NCI-H510A (cell line): ENCODE data around the gene IRAK2.
"Not testable (repeated sequence)": the region's sequence is repeated elsewhere in the genome, so short reads cannot be mapped to it uniquely, and the experiment has no call there.

Experiments
- DNase-seq: peaks from one replicate; lab custom pipeline; 2025; lab: John Stamatoyannopoulos, UW

The IRAK2 gene

DNA sequence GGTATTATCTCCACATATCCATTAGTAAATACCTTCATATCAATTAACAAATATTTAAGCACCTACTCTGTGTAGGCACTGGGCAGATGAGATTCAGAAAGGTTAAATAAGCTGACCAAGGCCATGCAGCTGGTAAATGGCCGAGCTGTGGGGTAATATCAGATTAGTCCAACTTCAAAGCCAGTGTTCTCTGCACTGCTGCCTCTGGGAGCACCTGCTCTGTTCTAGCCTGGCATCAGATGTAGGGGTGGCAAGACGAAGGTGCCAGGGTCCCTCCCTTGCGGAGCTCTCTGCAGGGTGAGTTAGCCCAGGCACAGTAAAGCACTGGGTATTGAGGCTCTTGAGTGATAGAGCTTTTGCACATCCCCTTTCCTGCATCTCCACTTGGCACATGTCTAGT lies 89.0 kb downstream of the IRAK2 start:
- DNase-seq, result no peak

GRCh38 chr3:10255835-10256234 lies 91.1 kb downstream of the IRAK2 start:
- DNase-seq, result no peak

GRCh38 chr3:10259036-10259435 lies 94.3 kb downstream of the IRAK2 start:
- no peak for DNase-seq

- no peak for DNase-seq
These were observed 95.1 kb downstream of the IRAK2 start for GRCh38 chr3:10259798-10260197.

- no peak for DNase-seq
These were observed 95.5 kb downstream of the IRAK2 start for GRCh38 chr3:10260211-10260701.

GRCh38 chr3:10262027-10262426 lies 97.3 kb downstream of the IRAK2 start:
- no peak for DNase-seq

DNA sequence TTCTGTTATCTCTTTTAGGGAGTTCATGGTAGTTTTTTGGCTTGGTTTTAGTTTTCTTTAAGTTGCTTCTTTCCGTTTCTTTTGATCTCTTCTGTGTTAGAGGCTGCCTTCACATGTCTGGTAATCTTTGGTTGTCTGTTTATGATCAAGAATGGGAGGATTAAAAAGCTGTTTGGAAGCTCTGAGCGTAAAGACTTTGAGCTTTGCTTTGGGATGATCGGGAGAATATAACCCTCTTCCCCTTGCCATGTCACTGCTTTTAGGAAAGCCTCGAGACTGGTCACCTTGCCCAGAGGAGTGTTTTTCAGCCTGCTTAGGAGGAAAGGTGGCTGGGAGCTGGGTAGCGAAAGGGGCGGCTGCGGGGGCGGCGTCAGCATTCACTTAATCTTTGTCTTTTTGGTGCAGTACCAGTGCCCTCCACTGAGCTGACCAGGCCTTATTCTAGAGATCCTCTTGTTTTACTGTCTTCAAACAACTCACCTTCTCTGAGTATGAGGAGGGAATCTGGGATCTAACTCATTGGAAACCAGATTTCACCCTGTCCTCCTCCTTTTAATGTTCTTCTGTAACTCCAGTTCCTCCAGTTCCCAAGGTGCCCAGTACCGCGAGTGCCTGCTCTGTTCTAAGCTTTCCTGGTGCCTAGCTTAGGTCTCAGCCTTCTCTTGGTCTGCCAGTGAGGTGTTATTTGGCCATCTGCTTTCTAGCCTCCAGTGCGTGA lies 99.1 kb downstream of the IRAK2 start:
- DNase-seq, result no peak

- DNase-seq, result no peak
These were observed 101.1 kb downstream of the IRAK2 start for GRCh38 chr3:10265833-10266232.

- DNase-seq, result not testable (repeated sequence)
These were observed 102.2 kb downstream of the IRAK2 start for GRCh38 chr3:10266936-10267335.

DNA sequence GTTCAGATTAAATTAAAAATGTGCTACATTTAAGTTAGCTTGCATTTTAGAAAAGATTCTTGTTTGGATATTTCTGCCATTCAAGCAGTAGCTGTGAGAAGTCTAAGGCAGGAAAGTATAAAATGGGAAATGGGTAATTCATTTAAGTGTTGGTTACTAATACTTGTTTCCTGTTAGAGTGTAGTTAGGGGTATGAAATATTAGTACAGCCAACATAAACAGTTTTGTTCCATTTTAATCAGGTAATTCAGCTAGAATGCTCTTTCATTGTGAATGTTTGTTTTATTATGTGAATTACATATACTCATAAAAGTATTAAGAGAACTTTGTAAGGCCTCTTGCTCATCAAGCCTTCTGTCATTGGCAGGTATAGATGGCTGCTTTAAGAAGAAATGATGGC lies 103.4 kb downstream of the IRAK2 start:
- no peak for DNase-seq

DNA sequence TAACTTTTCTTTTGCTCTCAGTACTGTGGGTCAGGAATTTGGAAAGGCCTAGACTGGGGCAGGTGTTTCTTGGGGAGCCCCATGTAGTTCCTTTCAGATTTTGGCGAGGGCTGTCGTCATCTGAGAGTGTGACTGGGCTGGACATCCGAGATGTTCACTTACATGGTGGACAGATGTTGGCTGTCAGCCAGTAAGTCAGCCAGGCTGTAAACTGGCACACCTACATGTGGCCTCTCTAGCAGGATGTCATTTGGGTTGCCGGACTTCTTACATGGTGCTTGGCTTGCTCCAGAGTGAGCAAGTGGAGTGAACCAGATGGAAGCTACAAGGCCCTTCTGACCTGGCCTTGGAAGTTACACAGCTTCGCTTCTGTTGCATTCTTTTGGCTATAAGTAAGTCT lies 104.2 kb downstream of the IRAK2 start:
- DNase-seq, result no peak

DNA sequence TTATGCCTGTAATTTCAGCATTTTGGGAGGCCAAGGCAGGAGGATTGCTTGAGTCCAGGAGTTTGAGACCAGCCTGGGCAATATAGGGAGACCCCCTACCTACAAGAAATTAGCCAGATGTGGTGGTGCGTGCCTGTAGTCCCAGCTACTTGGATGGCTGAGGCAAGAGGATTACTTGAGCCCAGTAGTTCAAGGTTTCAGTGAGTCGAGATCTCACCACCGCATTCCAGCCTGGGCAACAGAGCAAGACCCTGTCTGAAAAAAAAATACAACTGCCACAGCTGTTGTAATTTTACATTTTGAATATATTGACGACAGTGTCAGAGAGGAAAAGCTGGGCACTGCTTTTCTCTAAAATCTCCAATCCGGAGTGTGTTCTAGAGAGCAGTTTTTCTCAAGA lies 104.7 kb downstream of the IRAK2 start:
- no peak for DNase-seq

- not testable (repeated sequence) for DNase-seq
These were observed 107.8 kb downstream of the IRAK2 start for GRCh38 chr3:10272476-10272875.

- no peak for DNase-seq
These were observed 108.3 kb downstream of the IRAK2 start for GRCh38 chr3:10272977-10273376.

DNA sequence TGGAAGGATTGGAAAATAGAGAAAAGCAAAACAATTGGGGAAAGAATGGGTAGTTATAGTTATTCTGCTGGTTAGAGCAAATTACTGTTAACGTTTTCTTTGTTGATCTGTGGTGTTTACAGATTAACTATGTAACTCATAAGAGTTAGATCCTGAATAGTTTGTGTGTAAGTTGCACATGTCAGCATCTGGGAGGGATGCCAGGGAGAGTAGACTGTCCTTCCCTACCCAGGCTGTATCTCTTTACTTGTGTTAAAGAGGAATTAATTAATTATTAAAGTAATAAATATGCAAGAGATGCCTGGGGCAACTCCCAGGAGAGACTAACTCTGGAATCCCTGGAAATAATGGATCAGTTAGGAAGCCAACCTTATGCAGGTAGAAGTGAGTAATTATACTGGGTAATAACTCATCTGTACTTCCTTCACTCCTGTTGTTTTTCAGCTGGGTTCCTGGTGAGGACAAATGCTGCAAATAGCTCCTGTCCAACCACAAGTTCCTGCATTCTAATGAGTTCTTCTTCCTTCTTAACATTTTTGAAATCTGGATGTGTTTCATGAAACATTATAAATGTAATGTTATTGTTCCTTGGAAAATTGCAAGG lies 109.1 kb downstream of the IRAK2 start:
- DNase-seq, result no peak

GRCh38 chr3:10274601-10275000 lies 109.9 kb downstream of the IRAK2 start:
- no peak for DNase-seq

- DNase-seq, result no peak
These were observed 112.5 kb downstream of the IRAK2 start for GRCh38 chr3:10277115-10277625.

DNA sequence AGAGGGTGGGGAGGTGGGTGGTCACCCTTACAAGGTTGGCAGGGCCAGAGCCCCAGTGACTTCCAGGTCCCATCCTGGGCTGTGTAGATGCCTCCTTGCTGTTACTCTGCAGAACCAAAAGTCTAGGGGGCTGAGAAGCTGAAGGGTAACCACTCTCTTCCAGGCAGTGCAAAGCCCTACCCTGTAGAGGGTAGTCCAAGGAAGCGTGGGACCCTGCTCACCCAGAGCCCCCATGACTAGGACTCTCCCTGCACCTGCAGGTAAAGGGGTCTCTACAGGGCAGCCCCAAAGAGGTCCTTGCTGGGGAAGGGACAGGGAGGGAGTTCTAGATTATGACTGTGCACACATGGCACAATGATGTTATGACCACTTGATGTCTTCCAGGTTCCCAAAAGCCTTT lies 113.8 kb downstream of the IRAK2 start:
- DNase-seq, result no peak

DNA sequence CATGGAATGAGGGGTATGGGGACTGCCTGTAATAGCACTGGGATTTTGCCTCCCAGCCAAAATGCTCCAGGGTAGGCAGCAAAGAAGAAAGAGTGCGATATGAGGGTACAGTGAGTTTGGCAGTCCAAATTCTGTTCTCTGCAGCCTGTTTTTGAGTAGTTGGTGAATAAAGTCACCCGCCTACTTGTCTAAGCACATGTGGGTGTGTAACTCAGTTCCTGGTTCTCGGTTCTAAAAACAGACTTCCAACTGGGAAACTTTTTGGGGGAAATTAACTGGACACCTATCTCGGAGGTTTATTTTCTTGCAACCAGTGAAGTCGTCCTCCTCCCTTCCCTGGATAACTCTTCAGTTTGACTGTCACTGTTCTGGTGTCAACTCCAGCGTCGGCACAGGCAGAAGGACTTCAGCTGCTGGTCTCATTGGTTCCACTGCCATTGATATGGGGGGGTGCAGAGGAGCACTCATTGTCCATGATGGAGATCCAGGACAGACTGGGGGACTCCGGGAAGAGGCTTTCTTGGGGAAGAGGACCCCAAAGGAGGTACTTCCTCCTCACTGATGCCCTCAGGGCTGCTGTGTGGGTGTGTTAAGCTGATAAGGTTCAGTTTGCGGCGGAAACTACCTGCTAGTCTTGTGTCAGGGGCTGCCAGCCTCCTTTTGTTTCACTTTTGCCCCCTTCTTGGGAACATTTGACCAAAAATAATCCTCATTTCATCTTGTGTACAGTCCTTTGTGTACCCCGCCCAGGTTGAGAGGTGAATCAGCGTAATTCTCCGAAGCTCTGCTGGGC lies 114.9 kb downstream of the IRAK2 start:
- no peak for DNase-seq

- DNase-seq, result no peak
These were observed 115.4 kb downstream of the IRAK2 start for GRCh38 chr3:10280177-10280529.

GRCh38 chr3:10280571-10280970 lies 115.9 kb downstream of the IRAK2 start:
- DNase-seq, result no peak

GRCh38 chr3:10281951-10282350 lies 117.2 kb downstream of the IRAK2 start:
- no peak for DNase-seq

- DNase-seq, result no peak
These were observed 118.9 kb downstream of the IRAK2 start for GRCh38 chr3:10283638-10284037.
